ENCODE data around the gene HOXD13.

GRCh38 chr2:176075481-176075880 is 17.0 kb upstream of the HOXD13 start:
- TF ChIP-seq, protein P1, sequence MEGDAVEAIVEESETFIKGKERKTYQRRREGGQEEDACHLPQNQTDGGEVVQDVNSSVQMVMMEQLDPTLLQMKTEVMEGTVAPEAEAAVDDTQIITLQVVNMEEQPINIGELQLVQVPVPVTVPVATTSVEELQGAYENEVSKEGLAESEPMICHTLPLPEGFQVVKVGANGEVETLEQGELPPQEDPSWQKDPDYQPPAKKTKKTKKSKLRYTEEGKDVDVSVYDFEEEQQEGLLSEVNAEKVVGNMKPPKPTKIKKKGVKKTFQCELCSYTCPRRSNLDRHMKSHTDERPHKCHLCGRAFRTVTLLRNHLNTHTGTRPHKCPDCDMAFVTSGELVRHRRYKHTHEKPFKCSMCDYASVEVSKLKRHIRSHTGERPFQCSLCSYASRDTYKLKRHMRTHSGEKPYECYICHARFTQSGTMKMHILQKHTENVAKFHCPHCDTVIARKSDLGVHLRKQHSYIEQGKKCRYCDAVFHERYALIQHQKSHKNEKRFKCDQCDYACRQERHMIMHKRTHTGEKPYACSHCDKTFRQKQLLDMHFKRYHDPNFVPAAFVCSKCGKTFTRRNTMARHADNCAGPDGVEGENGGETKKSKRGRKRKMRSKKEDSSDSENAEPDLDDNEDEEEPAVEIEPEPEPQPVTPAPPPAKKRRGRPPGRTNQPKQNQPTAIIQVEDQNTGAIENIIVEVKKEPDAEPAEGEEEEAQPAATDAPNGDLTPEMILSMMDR (IDR thresholded peaks at IDR 0.05; ENCODE audit: low read depth, low read length), result no peak
- TF ChIP-seq POLR2A (IDR thresholded peaks at IDR 0.05; ENCODE audit: extremely low read depth, insufficient read length) (no peak), MYC (IDR thresholded peaks at IDR 0.05; ENCODE audit: low read depth, low read length) (no peak)
- TF ChIP-seq, protein P2, sequence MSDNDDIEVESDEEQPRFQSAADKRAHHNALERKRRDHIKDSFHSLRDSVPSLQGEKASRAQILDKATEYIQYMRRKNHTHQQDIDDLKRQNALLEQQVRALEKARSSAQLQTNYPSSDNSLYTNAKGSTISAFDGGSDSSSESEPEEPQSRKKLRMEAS (IDR thresholded peaks at IDR 0.05; ENCODE audit: low read depth, low read length), result no peak
